Adrenal gland (tissue), 12 donors: ENCODE results near the gene WDR17. TPM values are rescaled to one million over a fixed set of nuclear protein-coding genes. Genes with fewer than 3 reads are reported as not detected.

Experiments
- DNase-seq, 7 donors: peaks; one replicate each; pipeline ENCODE4 v3.0.0-alpha.2; 2019 to 2020
- H3K27ac ChIP-seq, 5 donors: fragments of 200-600 bp; sonication (generic) in 4 of 5; 1 replicate in 3 of 5; 2 replicates in 2 of 5; pipeline versions ENCODE4 v1.5.1 to v1.8.0; 2016 to 2020; ENCODE audit warnings: mild to moderate bottlenecking in 1 of 5
- H3K27me3 ChIP-seq: fragments of 200-600 bp; 2 replicates; pipeline ENCODE4 v1.8.0; 2021
- H3K36me3 ChIP-seq, 2 donors: fragments of 200-600 bp; replicated peaks in 1 of 2; 1 replicate in 1 of 2; 2 replicates in 1 of 2; pipeline versions ENCODE4 v1.5.1 to v1.8.0; 2018 to 2022
- H3K4me1 ChIP-seq, 2 donors: fragments of 200-600 bp; replicated peaks in 1 of 2; 1 replicate in 1 of 2; 2 replicates in 1 of 2; pipeline versions ENCODE4 v1.5.1 to v1.8.0; 2018 to 2021
- H3K4me3 ChIP-seq, 4 donors: fragments of 200-600 bp; sonication (generic) in 3 of 4; one replicate each; pipeline ENCODE4 v1.5.1; 2016 to 2018
- H3K9me3 ChIP-seq, 3 donors: fragments of 200-600 bp; sonication (generic) in 1 of 3; replicated peaks in 1 of 3; 1 replicate in 2 of 3; 2 replicates in 1 of 3; pipeline versions ENCODE4 v1.5.1 to v1.8.0; 2016 to 2021
- CTCF ChIP-seq, 6 experiments: fragments of 450-650 bp in 4 of 6; fragments of 200-600 bp in 2 of 6; sonication (generic) in 1 of 6; IDR thresholded peaks; 1 replicate in 5 of 6; 2 replicates in 1 of 6; pipeline versions ENCODE4 v1.5.1 to v1.8.0; 2016 to 2021; ENCODE audit warnings: antibody characterized with exemption in 6 of 6, mild to moderate bottlenecking in 2 of 6, moderate library complexity in 1 of 6
- POLR2A ChIP-seq, 2 donors: fragments of 450-650 bp; IDR thresholded peaks; one replicate each; pipeline ENCODE4 v1.6.1; 2017; ENCODE audit warnings: antibody characterized with exemption in 2 of 2, mild to moderate bottlenecking in 2 of 2, moderate library complexity in 1 of 2
- WGBS, 4 donors: extraction: QIAGEN DNeasy Blood & Tissue Kit in 2 of 4; methylation state at CpG; one replicate each; pipeline versions ENCODE4 v1.1.5 to v1.1.7; 2013 to 2017; 5-methylcytosine and 5-hydroxymethylcytosine counted together
- intact Hi-C, 2 donors: fragments of 100-400 bp; cut with DNase I; formaldehyde crosslinking; loops; one replicate each; pipeline versions ENCODE4 v1.14.1 to v1.15.0; 2022 to 2023
- polyA plus RNA-seq, 3 donors: library from polyadenylated mRNA; stranded (reverse); fragments of 200-250 nt in 2 of 3; fragments of 350-450 nt in 1 of 3; fragmentation: Illumina TruSeq in 1 of 3; extraction: RNeasy Lipid Tissue Mini Kit (QIAGEN cat#74804) in 1 of 3; gene quantifications; one replicate each; pipeline ENCODE4 v1.2.3, GENCODE V29; 2013 to 2014
- total RNA-seq, 9 donors: library from RNA; depleted of rRNA in 4 of 9; stranded (reverse); fragments of >200 nt in 4 of 9; fragments of 120-200 nt in 1 of 9; fragmentation: NEBNext Ultra II Directional in 1 of 9; extraction: Animal tissue kit (Norgen Biotek cat#: 25700) in 1 of 9; gene quantifications; one replicate each; pipeline versions ENCODE4 v1.1.0 to v1.2.4, GENCODE V29; 2013 to 2023
- donor health status: healthy with polysubstance abuse.
- donor health status: Bipolar disorder and iron deficiency.
- donor health status: DM: yes; HTN: yes; CAD: no.
- donor health status: DM: no; HTN: no; CAD: no.
- donor health status: DM: no; HTN: no; CAD: no.
- donor health status: DM: yes; HTN: yes; CAD: no.

Gene WDR17
- total and polyA plus RNA-seq, 12 donors = 0.81 to 7.7 (median 2.9) TPM

GRCh38 chr4:176044589-176044951, 21.1 kb upstream of the WDR17 start:
- intact Hi-C loops = no loop called here
- WGBS, 4 donors = 20 to 59% (median 39%) methylated on average over 2 to 4 of the region's 4 CpGs
- Histone ChIP-seq H3K36me3 (no peaks in the 10 kb centered on the region), H3K4me1 (no peaks in the 10 kb centered on the region), H3K27me3 (no peaks in the 10 kb centered on the region), H3K27ac (no peak overlapping the region), H3K9me3 (no peaks in the 10 kb centered on the region), H3K4me3 (no peak overlapping the region)
- no peak for TF ChIP-seq POLR2A (IDR thresholded peaks at IDR 0.05)
- no peak for TF ChIP-seq CTCF (IDR thresholded peaks at IDR 0.05)
- DNase-seq = no peak

GRCh38 chr4:176048631-176049030, 17.0 kb upstream of the WDR17 start:
- 57 to 73% (median 64%) methylated on average over 4 of the region's 4 CpGs for WGBS, 4 donors
- no peak for TF ChIP-seq POLR2A (IDR thresholded peaks at IDR 0.05)
- no peak for TF ChIP-seq CTCF (IDR thresholded peaks at IDR 0.05)
- no peaks in the 10 kb centered on the region for H3K36me3 ChIP-seq
- no peaks in the 10 kb centered on the region for H3K4me1 ChIP-seq
- H3K4me3 ChIP-seq = no peak overlapping the region
- no peak overlapping the region for H3K27ac ChIP-seq
- H3K9me3 ChIP-seq = no peaks in the 10 kb centered on the region
- DNase-seq = no peak
- intact Hi-C loops = no loop called here
- H3K27me3 ChIP-seq = no peaks in the 10 kb centered on the region

GRCh38 chr4:176052744-176053143, 12.9 kb upstream of the WDR17 start:
- no peak for DNase-seq
- Histone ChIP-seq H3K36me3 (no peaks in the 10 kb centered on the region), H3K9me3 (no peaks in the 10 kb centered on the region), H3K4me1 (no peaks in the 10 kb centered on the region), H3K27ac (no peak overlapping the region), H3K27me3 (no peaks in the 10 kb centered on the region), H3K4me3 (no peak overlapping the region)
- intact Hi-C loops = no loop called here
- WGBS, 4 donors = 47 to 71% (median 60%) methylated on average over 6 of the region's 6 CpGs
- TF ChIP-seq CTCF (IDR thresholded peaks at IDR 0.05) (no peak), POLR2A (IDR thresholded peaks at IDR 0.05) (no peak)

GRCh38 chr4:176053785-176054184, 11.9 kb upstream of the WDR17 start:
- H3K36me3 ChIP-seq = no peaks in the 10 kb centered on the region
- no peaks in the 10 kb centered on the region for H3K4me1 ChIP-seq
- TF ChIP-seq POLR2A (IDR thresholded peaks at IDR 0.05) = no peak
- TF ChIP-seq CTCF (IDR thresholded peaks at IDR 0.05) = no peak
- no peaks in the 10 kb centered on the region for H3K9me3 ChIP-seq
- no peaks in the 10 kb centered on the region for H3K27me3 ChIP-seq
- H3K27ac ChIP-seq = no peak overlapping the region
- no peak for DNase-seq
- 48 to 76% (median 60%) methylated on average over 2 of the region's 2 CpGs for WGBS, 4 donors
- H3K4me3 ChIP-seq = no peak overlapping the region
- intact Hi-C loops = no loop called here
